Osteocyte (in vitro differentiated cells): ENCODE results near the gene CMSS1. TPM values are rescaled to one million over a fixed set of nuclear protein-coding genes. Genes with fewer than 3 reads are reported as not detected.
A peak's percentile ranks its signal among the peaks of the same experiment; 100 is the strongest.
"Not testable (repeated sequence)": the region's sequence is repeated elsewhere in the genome, so short reads cannot be mapped to it uniquely, and the experiment has no call there.

Source experiments
- DNase-seq: peaks from one replicate; pipeline ENCODE4 v3.0.0; 2021; ENCODE audit warnings: mixed read lengths; ENCODE audit not compliant: unreplicated experiment; ENCODE audit errors: extremely low spot score
- H3K27ac Mint-ChIP-seq: one replicate; pipeline ENCODE4 v1.8.0; 2021; ENCODE audit warnings: mild to moderate bottlenecking, mixed read lengths; ENCODE audit not compliant: unreplicated experiment
- H3K27me3 Mint-ChIP-seq: one replicate; pipeline ENCODE4 v1.8.0; 2021; ENCODE audit warnings: mixed read lengths; ENCODE audit not compliant: unreplicated experiment
- H3K36me3 Mint-ChIP-seq: one replicate; pipeline ENCODE4 v1.8.0; 2021; ENCODE audit warnings: mixed read lengths; ENCODE audit not compliant: unreplicated experiment
- H3K4me1 Mint-ChIP-seq: one replicate; pipeline ENCODE4 v1.8.0; 2021; ENCODE audit warnings: mixed read lengths; ENCODE audit not compliant: unreplicated experiment
- H3K4me3 Mint-ChIP-seq: one replicate; pipeline ENCODE4 v1.8.0; 2021; ENCODE audit warnings: mild to moderate bottlenecking, moderate library complexity, mixed read lengths; ENCODE audit not compliant: unreplicated experiment
- H3K9me3 Mint-ChIP-seq: one replicate; pipeline ENCODE4 v1.8.0; 2021; ENCODE audit warnings: mixed read lengths; ENCODE audit not compliant: unreplicated experiment
- CTCF ChIP-seq: fragments of 200-600 bp; sonication (generic); IDR thresholded peaks from 2 replicates; pipeline ENCODE4 v1.5.0; 2021; ENCODE audit warnings: antibody characterized with exemption, mild to moderate bottlenecking, moderate library complexity
- total RNA-seq: library from RNA; stranded (reverse); gene quantifications from 2 replicates; pipeline ENCODE4 v1.2.1, GENCODE V29; 2021

The CMSS1 gene
- total RNA-seq, 1 donor from 2014 or later = 38.5 TPM

DNA sequence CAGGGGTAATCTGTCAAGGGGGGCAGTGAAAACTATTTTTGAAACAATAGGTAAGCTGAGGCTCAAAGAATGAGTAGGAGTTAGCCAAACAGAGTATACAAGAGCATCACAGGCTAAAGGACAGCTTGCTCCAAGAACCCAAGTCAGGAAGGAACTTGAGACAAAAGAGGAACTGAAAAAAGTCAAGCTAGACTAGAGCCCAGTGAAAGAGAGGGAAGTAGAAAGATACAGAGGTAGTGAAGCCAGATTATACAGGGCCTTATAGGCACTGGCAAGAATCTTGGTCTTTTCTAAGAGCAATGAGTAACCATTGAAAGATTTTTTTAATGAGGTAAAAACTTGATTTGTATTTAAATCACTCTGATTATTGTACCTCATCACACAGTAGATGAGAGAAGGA lies 226.7 kb downstream of the CMSS1 start:
- DNase-seq = no peak
- Mint-ChIP-seq H3K9me3 (no peaks in the 10 kb centered on the region), H3K4me1 (peaks cover 88% of the 10 kb centered on the region), H3K27ac (peak overlapping the region; percentile 89), H3K36me3 (peaks cover 1% of the 10 kb centered on the region), H3K27me3 (no peaks in the 10 kb centered on the region), H3K4me3 (no peak overlapping the region)
- TF ChIP-seq CTCF = no peak

DNA sequence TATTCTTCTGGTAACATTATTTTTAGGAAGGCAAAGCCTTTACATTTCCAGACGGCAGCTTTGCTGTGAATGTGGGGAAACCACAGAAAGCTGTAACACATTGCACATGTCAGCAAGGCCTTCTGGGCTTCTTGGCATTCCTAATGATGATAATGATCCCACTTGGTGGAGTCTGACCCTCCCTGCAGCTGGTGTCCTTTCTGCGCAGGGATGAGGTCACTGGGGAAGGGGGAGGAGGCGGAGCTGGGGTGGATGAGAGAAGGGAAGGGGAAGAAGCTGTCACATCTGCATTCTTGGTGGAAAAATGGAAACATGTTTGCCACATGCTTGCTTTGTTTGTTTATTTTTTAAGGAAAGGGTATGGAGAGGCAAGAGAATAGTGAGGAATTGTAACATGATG lies 228.0 kb downstream of the CMSS1 start:
- DNase-seq = peak; percentile 90
- Mint-ChIP-seq H3K36me3 (no peaks in the 10 kb centered on the region), H3K4me1 (peaks cover 78% of the 10 kb centered on the region), H3K27me3 (no peaks in the 10 kb centered on the region), H3K9me3 (no peaks in the 10 kb centered on the region), H3K4me3 (no peak overlapping the region), H3K27ac (peak overlapping the region; percentile 89)
- no peak for TF ChIP-seq CTCF

DNA sequence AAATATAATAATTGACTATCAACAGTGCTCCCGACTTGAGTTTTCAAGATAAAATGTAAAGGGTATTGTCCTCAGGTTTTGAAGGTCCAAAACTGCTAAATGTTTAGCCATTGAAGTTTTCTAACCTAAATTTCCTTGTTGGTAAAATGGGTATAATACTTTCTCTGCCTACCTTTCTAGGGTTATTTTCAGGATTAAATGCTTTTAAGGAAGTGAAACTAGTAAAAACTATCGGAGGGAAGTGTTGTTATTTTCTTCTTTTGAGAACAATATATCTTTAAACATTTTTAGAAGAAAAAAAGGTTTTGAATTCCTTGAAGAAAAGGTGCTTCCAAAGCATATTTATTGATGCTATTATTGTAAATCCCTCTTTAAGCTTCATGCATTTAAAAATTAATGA lies 229.3 kb downstream of the CMSS1 start:
- H3K4me3 Mint-ChIP-seq = no peak overlapping the region
- H3K9me3 Mint-ChIP-seq = no peaks in the 10 kb centered on the region
- no peak for DNase-seq
- no peaks in the 10 kb centered on the region for H3K27me3 Mint-ChIP-seq
- no peaks in the 10 kb centered on the region for H3K36me3 Mint-ChIP-seq
- TF ChIP-seq CTCF = no peak
- peaks cover 65% of the 10 kb centered on the region for H3K4me1 Mint-ChIP-seq
- peak overlapping the region; percentile 89 for H3K27ac Mint-ChIP-seq

- Mint-ChIP-seq H3K4me3 (peak overlapping the region; percentile 39), H3K27me3 (no peaks in the 10 kb centered on the region), H3K4me1 (peaks cover 59% of the 10 kb centered on the region), H3K27ac (peak overlapping the region; percentile 89), H3K9me3 (no peaks in the 10 kb centered on the region), H3K36me3 (no peaks in the 10 kb centered on the region)
- no peak for DNase-seq
- no peak for TF ChIP-seq CTCF
Measured at GRCh38 chr3:100047455-100048141, 229.9 kb downstream of the CMSS1 start.

DNA sequence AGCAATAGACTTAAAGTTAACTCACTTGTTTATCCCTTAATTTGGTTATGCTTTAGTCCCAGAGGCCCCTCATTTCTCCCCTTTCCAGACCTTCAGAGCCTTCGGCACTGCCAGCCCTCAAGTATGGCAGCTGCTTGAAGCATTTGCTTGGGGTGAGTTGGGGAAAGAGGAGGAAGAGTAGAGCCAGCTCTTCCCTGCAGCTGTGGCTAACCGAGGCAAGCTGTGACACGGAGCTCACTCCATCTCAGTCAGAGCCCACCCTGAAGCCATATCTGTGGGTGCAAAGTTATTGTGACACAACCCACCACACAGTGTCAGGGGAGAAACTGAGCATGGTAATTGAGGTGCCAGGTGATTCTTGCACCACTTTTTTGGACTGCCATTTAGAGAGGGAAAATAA lies 230.6 kb downstream of the CMSS1 start:
- Mint-ChIP-seq H3K36me3 (no peaks in the 10 kb centered on the region), H3K4me1 (peaks cover 53% of the 10 kb centered on the region), H3K9me3 (peaks cover under 1% of the 10 kb centered on the region), H3K4me3 (no peak overlapping the region), H3K27me3 (no peaks in the 10 kb centered on the region), H3K27ac (peak overlapping the region; percentile 89)
- DNase-seq = no peak
- TF ChIP-seq CTCF = no peak

DNA sequence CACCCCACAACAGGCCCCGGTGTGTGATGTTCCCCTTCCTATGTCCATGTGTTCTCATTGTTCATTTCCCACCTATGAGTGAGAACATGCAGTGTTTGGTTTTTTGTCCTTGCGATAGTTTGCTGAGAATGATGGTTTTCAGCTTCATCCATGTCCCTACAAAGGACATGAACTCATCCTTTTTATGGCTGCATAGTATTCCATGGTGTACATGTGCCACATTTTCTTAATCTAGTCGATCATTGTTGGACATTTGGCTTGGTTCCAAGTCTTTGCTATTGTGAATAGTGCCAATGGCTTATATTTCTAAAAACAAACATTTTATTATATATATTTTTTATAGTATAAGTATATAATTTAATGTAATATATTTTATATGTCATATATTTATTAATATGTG lies 233.9 kb downstream of the CMSS1 start:
- not testable (repeated sequence) for DNase-seq, H3K27me3 Mint-ChIP-seq, H3K9me3 Mint-ChIP-seq, H3K27ac Mint-ChIP-seq, H3K4me3 Mint-ChIP-seq, H3K36me3 Mint-ChIP-seq
- peaks cover 31% of the 10 kb centered on the region for H3K4me1 Mint-ChIP-seq
